GM12874 (cell line): ENCODE results near the gene HAUS3.

ENCODE experiments used
- TF ChIP-seq, protein P1 (sequence below): IDR thresholded peaks from 2 replicates; pipeline ENCODE4 v1.5.1; 2011; ENCODE audit warnings: low read depth, mild to moderate bottlenecking, control low read depth, low read length, moderate library complexity; ENCODE audit not compliant: insufficient read depth

The HAUS3 gene

DNA sequence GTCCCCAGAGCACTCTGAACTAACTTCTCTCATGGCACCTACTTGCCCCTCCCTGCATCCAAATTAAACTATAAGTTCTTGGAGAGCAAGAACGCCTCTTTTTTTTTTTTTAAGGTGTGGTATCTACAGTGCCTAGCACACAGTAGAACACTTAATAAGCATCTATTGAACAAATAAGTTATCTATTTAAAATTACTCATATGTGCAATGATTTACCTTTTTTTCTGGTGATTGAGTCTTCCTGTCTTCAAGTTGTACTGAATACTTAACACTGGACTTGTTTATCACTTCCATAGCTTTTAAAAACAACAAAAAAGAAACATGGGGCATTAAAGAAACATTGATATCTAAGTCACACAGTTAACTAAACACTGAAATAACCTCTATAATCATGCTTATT is 29.1 kb downstream of the HAUS3 start:
- TF ChIP-seq, protein P1, sequence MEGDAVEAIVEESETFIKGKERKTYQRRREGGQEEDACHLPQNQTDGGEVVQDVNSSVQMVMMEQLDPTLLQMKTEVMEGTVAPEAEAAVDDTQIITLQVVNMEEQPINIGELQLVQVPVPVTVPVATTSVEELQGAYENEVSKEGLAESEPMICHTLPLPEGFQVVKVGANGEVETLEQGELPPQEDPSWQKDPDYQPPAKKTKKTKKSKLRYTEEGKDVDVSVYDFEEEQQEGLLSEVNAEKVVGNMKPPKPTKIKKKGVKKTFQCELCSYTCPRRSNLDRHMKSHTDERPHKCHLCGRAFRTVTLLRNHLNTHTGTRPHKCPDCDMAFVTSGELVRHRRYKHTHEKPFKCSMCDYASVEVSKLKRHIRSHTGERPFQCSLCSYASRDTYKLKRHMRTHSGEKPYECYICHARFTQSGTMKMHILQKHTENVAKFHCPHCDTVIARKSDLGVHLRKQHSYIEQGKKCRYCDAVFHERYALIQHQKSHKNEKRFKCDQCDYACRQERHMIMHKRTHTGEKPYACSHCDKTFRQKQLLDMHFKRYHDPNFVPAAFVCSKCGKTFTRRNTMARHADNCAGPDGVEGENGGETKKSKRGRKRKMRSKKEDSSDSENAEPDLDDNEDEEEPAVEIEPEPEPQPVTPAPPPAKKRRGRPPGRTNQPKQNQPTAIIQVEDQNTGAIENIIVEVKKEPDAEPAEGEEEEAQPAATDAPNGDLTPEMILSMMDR, result no peak

DNA sequence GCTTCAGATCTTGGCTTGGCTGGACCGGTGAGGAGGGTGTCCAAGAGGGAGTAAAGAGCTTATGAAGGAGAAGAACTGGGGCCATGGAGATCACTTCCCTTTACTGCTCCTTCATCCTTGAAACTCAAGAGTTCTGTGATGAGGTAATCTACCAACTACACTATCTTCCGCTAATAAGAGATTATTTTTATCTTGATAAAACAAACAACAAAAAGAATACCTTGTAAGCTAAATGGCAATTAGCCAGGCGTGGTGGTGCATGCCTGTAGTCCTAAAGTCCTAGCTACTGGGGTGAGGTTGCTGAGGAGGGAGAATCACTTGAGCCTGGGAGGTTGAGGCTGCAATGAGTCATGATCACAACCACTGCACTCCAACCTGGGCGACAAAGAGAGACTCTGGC is 47.4 kb downstream of the HAUS3 start:
- TF ChIP-seq, protein P1, result no peak

DNA sequence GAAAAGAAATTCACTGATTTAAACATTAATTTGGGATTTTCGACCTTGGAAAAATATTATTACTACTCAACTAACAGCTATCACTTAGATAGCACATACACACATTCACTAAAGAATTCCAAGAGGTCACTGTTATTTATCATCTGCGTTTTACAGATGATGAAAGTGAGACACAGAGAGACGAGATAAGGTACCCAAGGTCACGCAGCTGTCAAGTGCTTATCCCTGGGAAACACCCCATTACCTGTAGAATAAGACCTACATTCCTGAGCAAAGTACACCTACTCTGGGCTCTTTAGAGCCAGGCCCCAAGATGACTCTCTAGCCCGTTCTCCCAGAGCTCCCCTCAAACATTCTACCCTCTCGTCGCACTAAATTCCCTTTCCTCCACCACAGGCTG is 48.6 kb downstream of the HAUS3 start:
- TF ChIP-seq, protein P1, result no peak

DNA sequence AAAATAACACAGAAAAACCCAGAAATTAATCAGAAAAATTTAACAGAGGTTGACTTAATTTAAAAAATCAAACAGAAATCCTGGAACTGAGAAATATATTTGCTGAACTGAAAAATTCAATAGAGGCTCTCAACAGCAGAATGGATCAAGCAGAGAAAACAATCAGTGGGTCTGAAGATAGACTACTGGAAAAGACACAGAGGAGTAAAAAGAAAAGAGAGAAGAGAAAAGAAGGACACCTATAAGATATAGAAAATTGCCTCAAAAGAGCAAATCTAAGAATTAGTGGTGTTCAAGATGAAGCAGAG is 55.1 kb downstream of the HAUS3 start:
- TF ChIP-seq, protein P1, result no peak

DNA sequence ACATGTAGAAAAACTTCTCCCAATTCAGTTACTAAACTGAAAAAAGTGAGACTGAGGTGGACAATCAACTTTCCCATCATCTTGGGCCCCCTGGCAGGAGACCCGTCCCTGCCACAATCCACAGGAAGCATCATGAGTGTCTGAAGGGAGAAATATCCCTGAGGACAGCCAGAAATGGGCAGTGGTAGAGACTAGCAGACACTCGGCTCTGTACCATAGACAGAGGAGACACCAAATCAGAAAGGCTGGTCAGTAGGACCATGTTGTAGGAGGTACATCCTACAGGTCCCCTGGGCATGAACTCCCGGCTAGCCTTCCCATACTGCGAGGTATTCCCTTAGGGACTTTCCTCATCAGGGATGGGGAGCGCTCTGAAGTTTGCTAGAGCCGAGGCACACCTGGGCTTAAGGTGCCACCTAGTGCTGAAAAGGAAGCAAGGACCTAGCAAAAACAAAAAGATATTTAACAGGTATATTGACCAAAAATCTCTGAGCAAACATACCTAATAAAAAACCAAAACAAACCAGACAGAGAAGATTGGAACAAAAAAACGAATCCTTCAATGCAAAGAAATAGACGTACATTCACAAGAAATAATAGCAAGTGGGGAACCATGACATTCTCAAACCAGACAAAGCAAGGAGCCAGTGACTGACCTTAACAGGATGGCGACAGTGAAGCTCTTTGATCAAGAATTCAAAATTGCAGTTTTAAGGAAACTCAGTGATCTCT is 55.6 kb downstream of the HAUS3 start:
- TF ChIP-seq, protein P1, result peak; percentile 21; the same call in 1 of the 2 replicates

DNA sequence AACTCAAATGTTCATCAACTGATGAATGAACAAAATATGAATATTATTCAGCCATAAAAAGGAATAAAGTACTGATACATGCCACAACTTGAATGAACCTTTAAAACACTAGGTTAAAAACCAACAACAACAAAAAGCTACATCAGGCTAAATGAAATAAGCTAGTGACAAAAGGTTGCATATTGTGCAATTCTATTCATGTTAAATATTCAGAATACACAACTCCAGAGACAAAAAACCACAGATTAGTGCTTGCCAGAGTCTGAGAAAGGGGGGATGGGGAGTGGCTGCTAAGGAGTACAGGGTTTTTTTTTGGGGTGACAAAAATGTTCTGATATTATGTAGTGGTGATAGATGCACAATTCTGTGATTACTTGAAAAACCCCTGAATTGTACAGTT is 58.5 kb downstream of the HAUS3 start:
- TF ChIP-seq, protein P1, result no peak

DNA sequence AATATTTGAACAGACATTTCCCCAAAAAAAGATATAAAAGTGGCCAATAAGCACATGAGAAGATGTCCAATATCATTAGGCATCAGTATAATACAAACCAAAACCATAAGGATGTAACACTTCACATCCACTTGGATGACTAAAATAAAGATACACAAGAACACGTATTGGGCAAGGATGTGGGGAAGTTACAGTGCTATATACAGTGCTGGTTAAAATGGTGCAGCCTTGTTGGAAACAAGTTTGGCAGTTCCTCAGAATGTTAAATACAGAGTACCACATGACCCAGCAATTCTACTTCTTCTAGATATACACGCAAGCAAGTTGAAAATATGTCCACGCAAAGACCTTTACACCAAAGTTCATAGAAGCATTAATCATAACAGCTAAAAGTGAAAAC is 58.9 kb downstream of the HAUS3 start:
- TF ChIP-seq, protein P1, result no peak
